Mesendoderm (in vitro differentiated cells): ENCODE data around the gene ARHGAP45.

Experiments
- DNase-seq: peaks from one replicate; pipeline ENCODE4 v3.0.0; 2013
- H2AK5ac ChIP-seq: 2 replicates; pipeline ENCODE4 v1.6.1; 2013; ENCODE audit warnings: low read length, inconsistent platforms
- H2BK120ac ChIP-seq: 2 replicates; pipeline ENCODE4 v1.6.1; 2013; ENCODE audit warnings: low read depth, mild to moderate bottlenecking, low read length, moderate library complexity, mixed read lengths
- H2BK15ac ChIP-seq: replicated peaks from 2 replicates; pipeline ENCODE4 v1.6.1; 2013; ENCODE audit warnings: low read depth, mild to moderate bottlenecking, moderate library complexity
- H2BK5ac ChIP-seq: 2 replicates; pipeline ENCODE4 v1.6.1; 2013; ENCODE audit warnings: low read length, inconsistent platforms
- H3K18ac ChIP-seq: 2 replicates; pipeline ENCODE4 v1.6.1; 2013; ENCODE audit warnings: mild to moderate bottlenecking, low read length, mixed read lengths
- H3K23ac ChIP-seq: one replicate; pipeline ENCODE4 v1.6.1; 2013; ENCODE audit warnings: low read length
- H3K27ac ChIP-seq: 2 replicates; pipeline ENCODE4 v1.5.1; 2013; ENCODE audit warnings: low read depth, mild to moderate bottlenecking, inconsistent platforms, low read length, moderate library complexity
- H3K27me3 ChIP-seq: 2 replicates; pipeline ENCODE4 v1.6.1; 2013; ENCODE audit warnings: low read length, control low read depth, mild to moderate bottlenecking, inconsistent platforms; ENCODE audit not compliant: insufficient read depth, poor library complexity
- H3K36me3 ChIP-seq: 2 replicates; pipeline ENCODE4 v1.6.1; 2013; ENCODE audit warnings: low read length, inconsistent platforms; ENCODE audit not compliant: control insufficient read depth, insufficient read depth
- H3K4ac ChIP-seq: one replicate; pipeline ENCODE4 v1.6.1; 2013; ENCODE audit warnings: low read depth, mild to moderate bottlenecking, low read length, moderate library complexity
- H3K4me1 ChIP-seq: 2 replicates; pipeline ENCODE4 v1.6.1; 2013; ENCODE audit warnings: low read depth, low read length, inconsistent platforms; ENCODE audit not compliant: control insufficient read depth
- H3K4me2 ChIP-seq: 2 replicates; pipeline ENCODE4 v1.6.1; 2013; ENCODE audit warnings: low read length
- H3K4me3 ChIP-seq: 2 replicates; pipeline ENCODE4 v1.5.1; 2013; ENCODE audit warnings: mild to moderate bottlenecking, low read length
- H3K56ac ChIP-seq: one replicate; pipeline ENCODE4 v1.6.1; 2013; ENCODE audit warnings: low read length
- H3K79me1 ChIP-seq: 2 replicates; pipeline ENCODE4 v1.6.1; 2013; ENCODE audit warnings: low read length, inconsistent platforms
- H3K79me2 ChIP-seq: 2 replicates; pipeline ENCODE4 v1.6.1; 2013; ENCODE audit warnings: mild to moderate bottlenecking, low read length; ENCODE audit not compliant: control insufficient read depth, insufficient read depth
- H3K9ac ChIP-seq: 2 replicates; pipeline ENCODE4 v1.6.1; 2013; ENCODE audit warnings: low read length, inconsistent platforms
- H4K5ac ChIP-seq: one replicate; pipeline ENCODE4 v1.6.1; 2013; ENCODE audit warnings: low read length
- H4K8ac ChIP-seq: one replicate; pipeline ENCODE4 v1.6.1; 2013; ENCODE audit warnings: low read depth, mild to moderate bottlenecking, control low read depth, low read length, moderate library complexity
- WGBS: extraction: QIAGEN DNeasy Blood & Tissue Kit; methylation state at CpG from one replicate; pipeline ENCODE4 v1.1.7; 2013; ENCODE audit warnings: low lambda C conversion rate, missing lambda C conversion rate; ENCODE audit not compliant: insufficient coverage; ENCODE audit errors: extremely low coverage; 5-methylcytosine and 5-hydroxymethylcytosine counted together

The ARHGAP45 gene

DNA sequence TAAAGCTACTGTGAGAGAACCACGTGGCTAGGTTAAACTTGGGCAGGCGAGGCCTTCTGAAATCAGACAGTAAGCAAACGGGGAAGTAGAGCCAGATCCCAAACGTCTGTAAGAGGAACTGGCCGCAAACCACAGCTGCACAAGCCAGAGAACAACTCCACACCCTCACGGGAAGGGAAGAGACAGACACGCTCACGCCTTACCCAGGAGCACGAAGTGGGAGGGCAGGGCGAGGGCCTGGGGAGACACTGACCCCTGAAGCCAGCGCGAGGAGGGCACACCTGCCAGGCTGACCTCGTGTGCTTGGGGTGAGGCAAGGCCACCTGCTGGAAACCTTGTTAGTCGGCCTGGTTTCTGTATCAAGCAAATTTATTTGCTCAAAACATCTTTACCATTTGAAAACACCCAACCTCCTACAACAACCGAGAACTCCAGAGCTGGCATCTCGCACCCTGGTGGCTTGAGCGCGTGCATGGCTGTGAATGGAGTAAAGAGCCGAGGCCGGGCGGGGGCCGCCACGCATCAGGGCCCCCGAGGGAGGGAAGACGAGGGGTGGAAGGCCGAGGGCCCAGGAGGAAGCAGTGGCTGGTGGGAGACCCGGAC is 20.9 kb downstream of the ARHGAP45 start:
- Histone ChIP-seq H2BK120ac (no peak overlapping the region), H4K5ac (no peak overlapping the region), H3K4me1 (no peaks in the 10 kb centered on the region), H2BK15ac (no peak overlapping the region), H3K27me3 (no peaks in the 10 kb centered on the region), H3K27ac (no peak overlapping the region), H2AK5ac (no peak overlapping the region), H3K36me3 (peaks cover 3% of the 10 kb centered on the region), H3K23ac (no peak overlapping the region), H4K8ac (no peak overlapping the region), H3K56ac (no peak overlapping the region), H2BK5ac (no peak overlapping the region), H3K79me2 (no peaks in the 10 kb centered on the region), H3K4me3 (no peak overlapping the region), H3K9ac (no peak overlapping the region), H3K79me1 (no peaks in the 10 kb centered on the region), H3K4me2 (no peak overlapping the region), H3K4ac (no peak overlapping the region), H3K18ac (no peak overlapping the region)
- DNase-seq = no peak
- no CpG with 5 or more reads among the region's 27 CpGs for WGBS

DNA sequence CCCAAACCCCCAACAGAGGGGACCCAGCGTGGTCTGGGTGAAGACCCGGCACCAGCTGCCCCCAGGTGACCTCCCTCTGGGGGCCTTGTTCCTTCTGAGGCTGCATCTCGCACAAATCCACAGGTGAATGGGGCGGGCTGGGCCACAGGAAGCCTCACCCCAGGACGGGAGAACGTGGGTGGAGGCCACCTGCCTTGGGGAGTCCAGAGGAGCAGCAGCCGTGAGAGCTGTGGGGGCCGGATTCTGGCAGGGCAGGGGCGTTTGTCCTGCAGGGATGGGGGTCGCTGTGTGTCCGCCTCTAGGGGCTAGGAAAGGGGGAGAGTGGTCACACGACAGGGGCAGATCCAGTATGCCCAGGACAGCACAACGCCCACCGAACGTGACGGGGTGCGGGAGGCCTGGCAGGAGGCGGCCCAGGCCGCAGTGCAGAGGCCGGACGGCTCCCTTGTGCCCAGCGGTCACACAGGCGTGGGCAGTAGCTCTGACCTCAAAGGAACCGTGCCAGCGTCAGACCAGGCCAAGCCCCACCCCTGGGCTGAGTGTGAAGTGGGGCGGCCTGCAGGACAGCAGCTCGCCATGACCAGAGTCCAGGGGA is 21.5 kb downstream of the ARHGAP45 start:
- peaks cover 5% of the 10 kb centered on the region for H3K79me2 ChIP-seq
- no peak overlapping the region for H2BK120ac ChIP-seq
- H4K5ac ChIP-seq = no peak overlapping the region
- H3K4me2 ChIP-seq = no peak overlapping the region
- H3K56ac ChIP-seq = no peak overlapping the region
- H3K4me3 ChIP-seq = no peak overlapping the region
- peaks cover 3% of the 10 kb centered on the region for H3K36me3 ChIP-seq
- H3K27me3 ChIP-seq = no peaks in the 10 kb centered on the region
- H2AK5ac ChIP-seq = no peak overlapping the region
- H3K79me1 ChIP-seq = peaks cover under 1% of the 10 kb centered on the region
- no peak for DNase-seq
- no peak overlapping the region for H3K4ac ChIP-seq
- H3K4me1 ChIP-seq = no peaks in the 10 kb centered on the region
- H3K23ac ChIP-seq = no peak overlapping the region
- H3K18ac ChIP-seq = no peak overlapping the region
- H3K27ac ChIP-seq = no peak overlapping the region
- H4K8ac ChIP-seq = no peak overlapping the region
- no CpG with 5 or more reads among the region's 27 CpGs for WGBS
- H2BK5ac ChIP-seq = no peak overlapping the region
- H2BK15ac ChIP-seq = no peak overlapping the region
- no peak overlapping the region for H3K9ac ChIP-seq

DNA sequence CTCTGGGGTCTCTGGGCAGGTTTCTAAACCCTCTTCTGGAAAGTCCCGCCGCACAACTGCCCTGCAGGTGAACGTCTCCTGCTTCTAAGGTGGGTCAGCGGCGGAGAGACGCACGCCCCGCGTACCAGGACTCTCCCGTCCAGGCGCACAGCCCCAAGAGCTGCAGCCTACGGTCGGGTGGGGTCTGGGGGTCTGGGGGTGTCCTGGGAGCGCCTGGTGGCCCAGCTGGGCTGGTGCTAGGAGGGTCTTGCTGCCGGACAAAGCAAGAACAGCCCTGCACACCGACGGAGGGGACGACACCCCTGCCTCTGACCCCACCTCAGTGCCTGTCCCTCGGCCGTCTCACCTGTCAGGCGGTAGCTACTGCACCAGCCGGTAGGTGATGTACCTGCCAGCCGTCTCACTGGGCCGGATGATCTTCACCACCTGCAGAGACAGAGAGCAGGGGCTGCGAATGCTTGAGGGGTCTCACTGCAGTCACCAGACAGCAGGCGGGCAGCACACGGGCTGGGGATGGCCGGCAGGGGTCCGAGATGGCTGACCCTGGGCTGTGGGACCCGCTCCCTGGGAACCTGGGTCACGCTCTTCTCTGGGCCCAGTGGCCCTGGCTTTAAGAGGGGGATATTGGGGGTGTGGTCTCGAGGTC is 22.3 kb downstream of the ARHGAP45 start:
- no peak overlapping the region for H2AK5ac ChIP-seq
- peaks cover 12% of the 10 kb centered on the region for H3K79me2 ChIP-seq
- no peak overlapping the region for H4K5ac ChIP-seq
- H2BK120ac ChIP-seq = no peak overlapping the region
- H4K8ac ChIP-seq = no peak overlapping the region
- no peak overlapping the region for H3K27ac ChIP-seq
- DNase-seq = no peak
- H3K79me1 ChIP-seq = peaks cover 5% of the 10 kb centered on the region
- H3K56ac ChIP-seq = no peak overlapping the region
- no peak overlapping the region for H3K9ac ChIP-seq
- no peaks in the 10 kb centered on the region for H3K4me1 ChIP-seq
- no peak overlapping the region for H3K4ac ChIP-seq
- H3K23ac ChIP-seq = no peak overlapping the region
- H2BK15ac ChIP-seq = no peak overlapping the region
- no peak overlapping the region for H3K4me3 ChIP-seq
- H3K18ac ChIP-seq = no peak overlapping the region
- H2BK5ac ChIP-seq = no peak overlapping the region
- no peaks in the 10 kb centered on the region for H3K27me3 ChIP-seq
- no peak overlapping the region for H3K4me2 ChIP-seq
- peaks cover 3% of the 10 kb centered on the region for H3K36me3 ChIP-seq
- no CpG with 5 or more reads among the region's 32 CpGs for WGBS

DNA sequence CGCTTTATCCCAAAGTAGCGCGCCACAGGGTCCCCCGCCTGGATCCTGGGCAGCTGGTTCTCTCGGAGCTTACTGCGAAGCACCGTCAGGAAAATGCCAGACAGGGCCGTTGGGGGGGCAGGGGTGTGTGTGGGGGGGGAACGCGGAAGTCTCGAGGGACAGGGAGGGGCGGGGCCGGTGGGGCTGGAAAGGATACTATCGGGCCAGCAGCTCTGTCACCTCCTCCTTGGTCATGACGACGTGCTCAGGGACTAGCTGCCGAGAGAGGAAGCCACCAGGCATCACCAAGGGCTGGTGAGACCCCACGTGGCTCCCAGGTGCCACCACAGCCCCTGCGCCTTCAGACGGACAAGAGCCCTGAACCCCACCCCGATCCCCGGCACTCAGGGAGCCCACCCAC is 22.9 kb downstream of the ARHGAP45 start:
- H2AK5ac ChIP-seq = no peak overlapping the region
- H3K27me3 ChIP-seq = no peaks in the 10 kb centered on the region
- peaks cover 7% of the 10 kb centered on the region for H3K79me1 ChIP-seq
- no peak overlapping the region for H3K9ac ChIP-seq
- no peak for DNase-seq
- no peaks in the 10 kb centered on the region for H3K4me1 ChIP-seq
- no CpG with 5 or more reads among the region's 22 CpGs for WGBS
- no peak overlapping the region for H4K8ac ChIP-seq
- H2BK120ac ChIP-seq = no peak overlapping the region
- no peak overlapping the region for H2BK5ac ChIP-seq
- no peak overlapping the region for H3K18ac ChIP-seq
- H4K5ac ChIP-seq = no peak overlapping the region
- H3K23ac ChIP-seq = no peak overlapping the region
- H3K27ac ChIP-seq = no peak overlapping the region
- peaks cover 18% of the 10 kb centered on the region for H3K79me2 ChIP-seq
- no peak overlapping the region for H3K4me3 ChIP-seq
- no peak overlapping the region for H3K4ac ChIP-seq
- H3K56ac ChIP-seq = no peak overlapping the region
- peaks cover 3% of the 10 kb centered on the region for H3K36me3 ChIP-seq
- H2BK15ac ChIP-seq = no peak overlapping the region
- H3K4me2 ChIP-seq = no peak overlapping the region

DNA sequence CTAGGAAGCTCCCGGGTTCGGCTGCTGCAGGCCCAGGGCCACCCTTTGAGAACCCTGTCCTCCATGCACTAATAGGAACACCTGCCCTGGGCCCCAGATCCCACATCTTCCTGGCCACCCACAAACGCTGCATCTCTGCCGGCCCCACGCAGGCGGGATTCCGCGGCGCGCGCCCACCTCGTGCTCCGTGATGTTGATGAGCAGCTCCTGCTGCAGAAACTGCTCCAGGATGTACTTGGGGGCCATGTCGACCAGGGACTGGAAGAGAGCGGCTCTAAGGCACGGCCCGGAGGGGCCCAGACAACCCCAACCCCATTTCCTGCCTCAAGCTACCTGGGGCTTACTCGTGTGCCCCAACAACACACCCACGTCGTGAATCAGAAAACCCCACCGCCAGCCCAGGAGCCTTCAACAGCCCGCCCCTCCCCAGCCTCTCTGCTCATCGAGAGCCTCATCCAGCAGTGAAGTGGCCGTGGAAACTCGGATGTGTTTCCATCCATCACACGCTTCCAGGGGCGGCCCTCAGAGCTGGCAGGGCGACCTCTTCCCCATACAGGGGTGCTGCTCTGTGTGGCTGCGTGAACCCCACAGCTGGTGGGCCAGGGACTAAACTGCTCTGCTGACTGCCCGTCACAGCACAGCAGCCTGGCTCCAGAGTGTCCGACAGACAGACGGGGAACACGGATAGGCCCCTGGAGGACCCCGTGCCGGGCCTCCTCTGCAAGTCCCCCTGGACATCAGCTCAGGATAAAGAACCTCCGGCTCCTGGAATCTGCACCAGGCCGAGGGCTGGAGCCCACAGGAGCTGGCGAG is 24.0 kb downstream of the ARHGAP45 start:
- no peak overlapping the region for H3K18ac ChIP-seq
- no peak overlapping the region for H4K8ac ChIP-seq
- no peak overlapping the region for H3K4ac ChIP-seq
- no peak overlapping the region for H2BK15ac ChIP-seq
- H4K5ac ChIP-seq = no peak overlapping the region
- no CpG with 5 or more reads among the region's 38 CpGs for WGBS
- no peak overlapping the region for H3K4me3 ChIP-seq
- no peak overlapping the region for H2BK120ac ChIP-seq
- no peaks in the 10 kb centered on the region for H3K4me1 ChIP-seq
- no peak overlapping the region for H3K4me2 ChIP-seq
- H2AK5ac ChIP-seq = no peak overlapping the region
- H3K27ac ChIP-seq = no peak overlapping the region
- no peak for DNase-seq
- peaks cover 20% of the 10 kb centered on the region for H3K79me2 ChIP-seq
- no peak overlapping the region for H3K56ac ChIP-seq
- H3K36me3 ChIP-seq = peaks cover 3% of the 10 kb centered on the region
- no peaks in the 10 kb centered on the region for H3K27me3 ChIP-seq
- H3K9ac ChIP-seq = no peak overlapping the region
- H2BK5ac ChIP-seq = no peak overlapping the region
- H3K79me1 ChIP-seq = peaks cover 7% of the 10 kb centered on the region
- no peak overlapping the region for H3K23ac ChIP-seq
